ENCODE results near the gene GIGYF1.

DNA sequence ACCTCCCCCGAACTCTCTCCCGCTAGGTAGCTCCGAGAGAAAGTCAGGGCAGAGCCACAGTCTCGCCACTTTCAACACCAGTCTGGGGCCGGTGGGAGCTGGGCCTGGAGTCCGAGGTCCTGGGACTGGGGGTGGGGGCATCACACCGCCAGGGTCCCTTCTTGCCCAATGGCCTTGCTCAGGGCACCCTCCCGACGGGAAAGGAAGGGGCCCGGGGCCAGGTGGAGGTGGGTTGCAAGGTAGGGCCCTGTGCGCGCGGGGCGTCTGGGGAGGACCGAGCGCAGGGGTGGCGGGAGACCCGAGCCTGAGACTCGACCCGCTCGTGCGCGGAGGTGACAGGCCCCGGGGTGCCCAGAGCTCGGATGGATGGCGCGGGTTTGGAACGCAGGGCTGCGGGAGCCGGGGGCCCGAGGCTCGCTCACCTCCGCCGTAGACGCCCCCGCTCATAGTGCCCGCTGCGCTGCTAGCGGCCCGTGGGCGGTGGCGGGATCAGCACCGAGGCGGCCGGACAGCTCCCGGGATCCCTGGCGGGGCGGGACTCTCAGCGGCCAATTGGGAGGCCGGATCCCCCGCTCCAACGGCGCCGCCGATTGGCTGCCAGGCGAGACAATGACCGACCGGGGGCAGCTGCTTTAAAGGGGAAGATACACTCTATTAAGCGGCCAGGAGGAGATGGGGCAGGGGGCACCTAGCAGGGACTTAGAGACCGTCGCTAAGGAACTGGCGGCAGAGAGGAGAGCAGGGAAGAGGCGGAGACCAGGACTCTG is 38.0 kb downstream of the GIGYF1 start, which contains the start of gene ACTL6B:
- TF ChIP-seq, protein P1, sequence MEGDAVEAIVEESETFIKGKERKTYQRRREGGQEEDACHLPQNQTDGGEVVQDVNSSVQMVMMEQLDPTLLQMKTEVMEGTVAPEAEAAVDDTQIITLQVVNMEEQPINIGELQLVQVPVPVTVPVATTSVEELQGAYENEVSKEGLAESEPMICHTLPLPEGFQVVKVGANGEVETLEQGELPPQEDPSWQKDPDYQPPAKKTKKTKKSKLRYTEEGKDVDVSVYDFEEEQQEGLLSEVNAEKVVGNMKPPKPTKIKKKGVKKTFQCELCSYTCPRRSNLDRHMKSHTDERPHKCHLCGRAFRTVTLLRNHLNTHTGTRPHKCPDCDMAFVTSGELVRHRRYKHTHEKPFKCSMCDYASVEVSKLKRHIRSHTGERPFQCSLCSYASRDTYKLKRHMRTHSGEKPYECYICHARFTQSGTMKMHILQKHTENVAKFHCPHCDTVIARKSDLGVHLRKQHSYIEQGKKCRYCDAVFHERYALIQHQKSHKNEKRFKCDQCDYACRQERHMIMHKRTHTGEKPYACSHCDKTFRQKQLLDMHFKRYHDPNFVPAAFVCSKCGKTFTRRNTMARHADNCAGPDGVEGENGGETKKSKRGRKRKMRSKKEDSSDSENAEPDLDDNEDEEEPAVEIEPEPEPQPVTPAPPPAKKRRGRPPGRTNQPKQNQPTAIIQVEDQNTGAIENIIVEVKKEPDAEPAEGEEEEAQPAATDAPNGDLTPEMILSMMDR (conservative IDR thresholded peaks at IDR 0.05): no peak
- TF ChIP-seq ZFX (IDR thresholded peaks at IDR 0.05): no peak

All from C4-2B (cell line).